Colonic mucosa (tissue), 4 donors: ENCODE measurements around the gene CRLF2. TPM values are rescaled to one million over a fixed set of nuclear protein-coding genes. Genes with fewer than 3 reads are reported as not detected.
A peak's percentile ranks its signal among the peaks of the same experiment; 100 is the strongest.
"Not testable (repeated sequence)": the region's sequence is repeated elsewhere in the genome, so short reads cannot be mapped to it uniquely, and the experiment has no call there.

Experiments
- DNase-seq: peaks from one replicate; pipeline ENCODE4 v3.0.0-alpha.2; 2020
- H3K27ac ChIP-seq: fragments of 200-600 bp; one replicate; pipeline ENCODE4 v1.8.0; 2021
- H3K27me3 ChIP-seq: fragments of 200-600 bp; one replicate; pipeline ENCODE4 v1.8.0; 2021
- H3K36me3 ChIP-seq: fragments of 200-600 bp; one replicate; pipeline ENCODE4 v1.8.0; 2021
- H3K4me1 ChIP-seq: fragments of 200-600 bp; one replicate; pipeline ENCODE4 v1.8.0; 2021; ENCODE audit warnings: mild to moderate bottlenecking
- H3K4me3 ChIP-seq: fragments of 200-600 bp; one replicate; pipeline ENCODE4 v1.8.0; 2021
- H3K9ac ChIP-seq, 2 donors: one replicate each; pipeline ENCODE4 v1.7.0; 2013; ENCODE audit warnings: control low read depth in 2 of 2, low read depth in 2 of 2, low read length in 2 of 2
- H3K9me3 ChIP-seq: fragments of 200-600 bp; one replicate; pipeline ENCODE4 v1.8.0; 2021
- CTCF ChIP-seq: fragments of 200-600 bp; IDR thresholded peaks from one replicate; pipeline ENCODE4 v1.8.0; 2022; ENCODE audit warnings: antibody characterized with exemption, mild to moderate bottlenecking
- intact Hi-C: fragments of 100-400 bp; cut with DNase I; formaldehyde crosslinking; loops from one replicate; pipeline ENCODE4 v1.14.1; 2022
- total RNA-seq, 2 donors: library from RNA; stranded (reverse); fragmentation: NEBNext Ultra II Directional in 1 of 2; extraction: Animal tissue kit (Norgen Biotek cat#: 25700) in 1 of 2; gene quantifications; one replicate each; pipeline ENCODE4 v1.2.1, GENCODE V29; 2021
- donor health status: healthy.
- donor health status: DM: no; HTN: no; CAD: no.
- donor health status: DM: no; HTN: no; CAD: no.

CRLF2 gene
- total RNA-seq, 2 donors from 2014 or later = 0.32 TPM; not detected in 1

GRCh38 chrX:1239681-1240142, 27.3 kb upstream of the CRLF2 start:
- intact Hi-C loops = no loop called here
- H3K27me3 ChIP-seq = no peaks in the 10 kb centered on the region
- H3K9ac ChIP-seq = no peak overlapping the region
- no peaks in the 10 kb centered on the region for H3K4me1 ChIP-seq
- no peaks in the 10 kb centered on the region for H3K36me3 ChIP-seq
- no peak overlapping the region for H3K27ac ChIP-seq
- DNase-seq = peak; percentile 42
- no peak for TF ChIP-seq CTCF
- no peaks in the 10 kb centered on the region for H3K9me3 ChIP-seq
- H3K4me3 ChIP-seq = no peak overlapping the region

GRCh38 chrX:1231850-1232465, 19.5 kb upstream of the CRLF2 start:
- no peak overlapping the region for H3K4me3 ChIP-seq
- H3K9me3 ChIP-seq = no peaks in the 10 kb centered on the region
- no peaks in the 10 kb centered on the region for H3K27me3 ChIP-seq
- H3K27ac ChIP-seq = no peak overlapping the region
- H3K9ac ChIP-seq = no peak overlapping the region
- no peak for DNase-seq
- no peaks in the 10 kb centered on the region for H3K36me3 ChIP-seq
- intact Hi-C loops = no loop called here
- no peak for TF ChIP-seq CTCF
- H3K4me1 ChIP-seq = no peaks in the 10 kb centered on the region

GRCh38 chrX:1228101-1228500, 15.7 kb upstream of the CRLF2 start:
- H3K4me3 ChIP-seq, H3K36me3 ChIP-seq, H3K4me1 ChIP-seq, H3K27ac ChIP-seq, DNase-seq, H3K27me3 ChIP-seq, H3K9me3 ChIP-seq, H3K9ac ChIP-seq, intact Hi-C loops: not testable (repeated sequence)

- intact Hi-C loops = no loop called here
- Histone ChIP-seq H3K36me3 (no peaks in the 10 kb centered on the region), H3K27me3 (no peaks in the 10 kb centered on the region), H3K4me3 (no peak overlapping the region), H3K9ac (no peak overlapping the region), H3K4me1 (no peaks in the 10 kb centered on the region), H3K9me3 (no peaks in the 10 kb centered on the region), H3K27ac (no peak overlapping the region)
- DNase-seq = no peak
- no peak for TF ChIP-seq CTCF
Observed at GRCh38 chrX:1226249-1226648, 13.8 kb upstream of the CRLF2 start.

- H3K9ac ChIP-seq = no peak overlapping the region
- no peaks in the 10 kb centered on the region for H3K9me3 ChIP-seq
- H3K36me3 ChIP-seq = no peaks in the 10 kb centered on the region
- H3K4me1 ChIP-seq = no peaks in the 10 kb centered on the region
- no peaks in the 10 kb centered on the region for H3K27me3 ChIP-seq
- no peak overlapping the region for H3K27ac ChIP-seq
- no peak overlapping the region for H3K4me3 ChIP-seq
- intact Hi-C loops = no loop called here
- TF ChIP-seq CTCF = no peak
- no peak for DNase-seq
Observed at GRCh38 chrX:1224954-1225353, 12.5 kb upstream of the CRLF2 start.

- H3K4me3 ChIP-seq = no peak overlapping the region
- H3K9me3 ChIP-seq = no peaks in the 10 kb centered on the region
- intact Hi-C loops = no loop called here
- H3K36me3 ChIP-seq = no peaks in the 10 kb centered on the region
- DNase-seq = no peak
- no peaks in the 10 kb centered on the region for H3K4me1 ChIP-seq
- no peak overlapping the region for H3K27ac ChIP-seq
- TF ChIP-seq CTCF = no peak
- H3K9ac ChIP-seq = no peak overlapping the region
- no peaks in the 10 kb centered on the region for H3K27me3 ChIP-seq
Observed at GRCh38 chrX:1223242-1223600, 10.8 kb upstream of the CRLF2 start.
